HepG2 (cell line): ENCODE data around the gene S100A4. TPM values are rescaled to one million over a fixed set of nuclear protein-coding genes. Genes with fewer than 3 reads are reported as not detected.

ENCODE experiments used
- BORCS8-MEF2B ChIP-seq: sonication (generic); formaldehyde crosslinking; IDR thresholded peaks from 2 replicates; pipeline ENCODE4 v1.8.0; 2022; ENCODE audit warnings: mild to moderate bottlenecking, missing genetic modification reagents
- CBX5 ChIP-seq: sonication (generic); formaldehyde crosslinking; IDR thresholded peaks from 2 replicates; pipeline ENCODE4 v1.4.0; 2020; ENCODE audit warnings: missing genetic modification reagents, borderline replicate concordance
- ETV5 ChIP-seq: IDR thresholded peaks from 2 replicates; pipeline ENCODE4 v1.6.1; 2018; ENCODE audit warnings: missing biosample characterization, missing genetic modification reagents, inconsistent platforms, borderline replicate concordance
- FOXA3 ChIP-seq: IDR thresholded peaks from 2 replicates; pipeline ENCODE4 v1.6.1; 2016; ENCODE audit warnings: missing genetic modification reagents, missing compliant biosample characterization
- HNRNPH1 ChIP-seq: fragments of 200-400 bp; formaldehyde crosslinking; optimal IDR thresholded peaks from 2 replicates; pipeline ENCODE3; 2017; ENCODE audit warnings: mild to moderate bottlenecking, low read depth, low read length
- HNRNPL ChIP-seq: fragments of 200-400 bp; formaldehyde crosslinking; IDR thresholded peaks from 2 replicates; pipeline ENCODE4 v1.6.1; 2017; ENCODE audit warnings: mild to moderate bottlenecking, low read depth, low read length
- MIER3 ChIP-seq: IDR thresholded peaks from 2 replicates; pipeline ENCODE4 v1.6.1; 2016; ENCODE audit warnings: missing compliant biosample characterization, borderline replicate concordance
- PHF21A ChIP-seq: sonication (generic); formaldehyde crosslinking; IDR thresholded peaks from 2 replicates; pipeline ENCODE4 v1.5.0; 2020; ENCODE audit warnings: mild to moderate bottlenecking, missing genetic modification reagents
- RAD21 ChIP-seq: fragments of 450-650 bp; formaldehyde crosslinking; IDR thresholded peaks from 2 replicates; pipeline ENCODE4 v1.5.0; 2020; ENCODE audit warnings: mild to moderate bottlenecking
- SALL1 ChIP-seq: sonication (generic); formaldehyde crosslinking; IDR thresholded peaks from 2 replicates; pipeline ENCODE4 v1.8.0; 2022; ENCODE audit warnings: mild to moderate bottlenecking, missing genetic modification reagents
- XBP1 ChIP-seq: sonication (generic); formaldehyde crosslinking; IDR thresholded peaks from 2 replicates; pipeline ENCODE4 v1.5.0; 2020; ENCODE audit warnings: missing genetic modification reagents
- ZNF20 ChIP-seq: sonication (generic); formaldehyde crosslinking; IDR thresholded peaks from 2 replicates; pipeline ENCODE4 v1.4.0; 2020; ENCODE audit warnings: mild to moderate bottlenecking, moderate library complexity, missing genetic modification reagents
- ZNF543 ChIP-seq: sonication (generic); formaldehyde crosslinking; IDR thresholded peaks from 2 replicates; pipeline ENCODE4 v1.4.0; 2020; ENCODE audit warnings: mild to moderate bottlenecking, missing genetic modification reagents
- ZNF577 ChIP-seq: sonication (generic); formaldehyde crosslinking; IDR thresholded peaks from 2 replicates; pipeline ENCODE4 v1.4.0; 2020; ENCODE audit warnings: mild to moderate bottlenecking, low read depth, missing genetic modification reagents, borderline replicate concordance
- polyA plus RNA-seq, 8 experiments: library from polyadenylated mRNA; depleted of rRNA in 3 of 8; stranded (reverse) in 7 of 8; unstranded in 1 of 8; fragments of >200 nt; fragmentation: Illumina TruSeq in 4 of 8; extraction: Trizol in 4 of 8; gene quantifications; 2 replicates each; pipeline versions ENCODE4 v1.2.1 to v1.2.3, GENCODE V29; 2011 to 2016; ENCODE audit warnings: low read depth in 4 of 8, missing spikeins in 1 of 8, mixed read lengths in 1 of 8; ENCODE audit not compliant: insufficient read depth in 1 of 8
- total RNA-seq, 5 experiments: library from RNA; depleted of rRNA; stranded (reverse); fragments of >200 nt; fragmentation: Illumina TruSeq; extraction: Trizol; gene quantifications; 2 replicates each; pipeline ENCODE4 v1.2.3, GENCODE V29; 2016; ENCODE audit warnings: low read depth in 1 of 5
- TF ChIP-seq, protein P1 (sequence below): fragments of 450-650 bp; IDR thresholded peaks from 2 replicates; pipeline ENCODE4 v1.6.1; 2016
- TF ChIP-seq, protein P2 (sequence below): sonication (generic); formaldehyde crosslinking; IDR thresholded peaks from 2 replicates; pipeline ENCODE4 v1.4.0; 2020; ENCODE audit warnings: missing genetic modification reagents, borderline replicate concordance
- TF ChIP-seq, protein P3 (sequence below): sonication (generic); formaldehyde crosslinking; conservative IDR thresholded peaks from 2 replicates; pipeline ENCODE4 v1.5.0; 2020; ENCODE audit warnings: missing genetic modification reagents
- TF ChIP-seq, protein P4 (sequence below): sonication (generic); formaldehyde crosslinking; IDR thresholded peaks from 2 replicates; pipeline ENCODE4 v1.5.0; 2020; ENCODE audit warnings: missing genetic modification reagents, mild to moderate bottlenecking, borderline replicate concordance
- TF ChIP-seq, protein P5 (sequence below): sonication (generic); formaldehyde crosslinking; IDR thresholded peaks from 2 replicates; pipeline ENCODE4 v1.5.0; 2020; ENCODE audit warnings: mild to moderate bottlenecking, missing genetic modification reagents

The S100A4 gene
- total and polyA plus RNA-seq, 2 of the 13 experiments (the other 11 are each of a cell fraction or from before 2014, with no cell fraction given): 12.9 to 20.2 TPM

DNA sequence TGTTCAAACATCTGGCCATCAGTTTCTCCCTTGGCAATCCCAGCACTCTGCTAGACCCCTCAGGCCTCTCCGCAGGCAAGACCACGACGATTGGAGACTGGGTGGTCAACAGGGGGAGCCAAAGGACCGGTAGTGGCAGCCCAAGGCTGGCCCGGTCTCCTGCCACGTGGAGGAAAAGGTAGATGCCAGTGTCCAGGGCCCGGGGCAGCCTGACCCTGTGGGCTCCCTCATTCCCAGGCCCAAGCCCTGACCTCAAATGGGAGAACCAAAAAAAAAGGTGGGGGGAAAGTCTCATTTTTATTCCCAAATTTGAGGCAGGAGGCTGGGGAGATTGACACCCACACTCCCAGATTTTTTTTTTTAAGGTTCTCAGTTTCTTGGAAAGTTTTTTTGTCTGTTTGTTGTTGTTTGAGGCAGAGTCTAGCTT lies 34.6 kb downstream of the S100A4 start (continued):
- no peak for TF ChIP-seq ZNF20 (CRISPR knock-in tag)
- TF ChIP-seq XBP1 (CRISPR knock-in tag): no peak
- TF ChIP-seq ZNF577: no peak
- TF ChIP-seq SALL1 (CRISPR knock-in tag): peak; percentile 71
- TF ChIP-seq, protein P1, sequence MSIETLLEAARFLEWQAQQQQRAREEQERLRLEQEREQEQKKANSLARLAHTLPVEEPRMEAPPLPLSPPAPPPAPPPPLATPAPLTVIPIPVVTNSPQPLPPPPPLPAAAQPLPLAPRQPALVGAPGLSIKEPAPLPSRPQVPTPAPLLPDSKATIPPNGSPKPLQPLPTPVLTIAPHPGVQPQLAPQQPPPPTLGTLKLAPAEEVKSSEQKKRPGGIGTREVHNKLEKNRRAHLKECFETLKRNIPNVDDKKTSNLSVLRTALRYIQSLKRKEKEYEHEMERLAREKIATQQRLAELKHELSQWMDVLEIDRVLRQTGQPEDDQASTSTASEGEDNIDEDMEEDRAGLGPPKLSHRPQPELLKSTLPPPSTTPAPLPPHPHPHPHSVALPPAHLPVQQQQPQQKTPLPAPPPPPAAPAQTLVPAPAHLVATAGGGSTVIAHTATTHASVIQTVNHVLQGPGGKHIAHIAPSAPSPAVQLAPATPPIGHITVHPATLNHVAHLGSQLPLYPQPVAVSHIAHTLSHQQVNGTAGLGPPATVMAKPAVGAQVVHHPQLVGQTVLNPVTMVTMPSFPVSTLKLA: peak; percentile 54
- peak; percentile 18; the same call in 1 of the 2 replicates for TF ChIP-seq FOXA3
- TF ChIP-seq, protein P2, sequence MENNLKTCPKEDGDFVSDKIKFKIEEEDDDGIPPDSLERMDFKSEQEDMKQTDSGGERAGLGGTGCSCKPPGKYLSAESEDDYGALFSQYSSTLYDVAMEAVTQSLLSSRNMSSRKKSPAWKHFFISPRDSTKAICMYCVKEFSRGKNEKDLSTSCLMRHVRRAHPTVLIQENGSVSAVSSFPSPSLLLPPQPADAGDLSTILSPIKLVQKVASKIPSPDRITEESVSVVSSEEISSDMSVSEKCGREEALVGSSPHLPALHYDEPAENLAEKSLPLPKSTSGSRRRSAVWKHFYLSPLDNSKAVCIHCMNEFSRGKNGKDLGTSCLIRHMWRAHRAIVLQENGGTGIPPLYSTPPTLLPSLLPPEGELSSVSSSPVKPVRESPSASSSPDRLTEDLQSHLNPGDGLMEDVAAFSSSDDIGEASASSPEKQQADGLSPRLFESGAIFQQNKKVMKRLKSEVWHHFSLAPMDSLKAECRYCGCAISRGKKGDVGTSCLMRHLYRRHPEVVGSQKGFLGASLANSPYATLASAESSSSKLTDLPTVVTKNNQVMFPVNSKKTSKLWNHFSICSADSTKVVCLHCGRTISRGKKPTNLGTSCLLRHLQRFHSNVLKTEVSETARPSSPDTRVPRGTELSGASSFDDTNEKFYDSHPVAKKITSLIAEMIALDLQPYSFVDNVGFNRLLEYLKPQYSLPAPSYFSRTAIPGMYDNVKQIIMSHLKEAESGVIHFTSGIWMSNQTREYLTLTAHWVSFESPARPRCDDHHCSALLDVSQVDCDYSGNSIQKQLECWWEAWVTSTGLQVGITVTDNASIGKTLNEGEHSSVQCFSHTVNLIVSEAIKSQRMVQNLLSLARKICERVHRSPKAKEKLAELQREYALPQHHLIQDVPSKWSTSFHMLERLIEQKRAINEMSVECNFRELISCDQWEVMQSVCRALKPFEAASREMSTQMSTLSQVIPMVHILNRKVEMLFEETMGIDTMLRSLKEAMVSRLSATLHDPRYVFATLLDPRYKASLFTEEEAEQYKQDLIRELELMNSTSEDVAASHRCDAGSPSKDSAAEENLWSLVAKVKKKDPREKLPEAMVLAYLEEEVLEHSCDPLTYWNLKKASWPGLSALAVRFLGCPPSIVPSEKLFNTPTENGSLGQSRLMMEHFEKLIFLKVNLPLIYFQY (CRISPR knock-in tag): peak; percentile 91
- peak; percentile 33; the same call in 1 of the 2 replicates for TF ChIP-seq ETV5
- TF ChIP-seq ZNF543 (CRISPR knock-in tag): no peak
- peak; percentile 67; the same call in 1 of the 2 replicates for TF ChIP-seq CBX5 (CRISPR knock-in tag)
- TF ChIP-seq RAD21: peak; percentile 95
- 0 out of 2 replicates have a peak, but pooled peaks have one; percentile 39 for TF ChIP-seq PHF21A (CRISPR knock-in tag)
- no peak for TF ChIP-seq HNRNPH1
- TF ChIP-seq, protein P3, sequence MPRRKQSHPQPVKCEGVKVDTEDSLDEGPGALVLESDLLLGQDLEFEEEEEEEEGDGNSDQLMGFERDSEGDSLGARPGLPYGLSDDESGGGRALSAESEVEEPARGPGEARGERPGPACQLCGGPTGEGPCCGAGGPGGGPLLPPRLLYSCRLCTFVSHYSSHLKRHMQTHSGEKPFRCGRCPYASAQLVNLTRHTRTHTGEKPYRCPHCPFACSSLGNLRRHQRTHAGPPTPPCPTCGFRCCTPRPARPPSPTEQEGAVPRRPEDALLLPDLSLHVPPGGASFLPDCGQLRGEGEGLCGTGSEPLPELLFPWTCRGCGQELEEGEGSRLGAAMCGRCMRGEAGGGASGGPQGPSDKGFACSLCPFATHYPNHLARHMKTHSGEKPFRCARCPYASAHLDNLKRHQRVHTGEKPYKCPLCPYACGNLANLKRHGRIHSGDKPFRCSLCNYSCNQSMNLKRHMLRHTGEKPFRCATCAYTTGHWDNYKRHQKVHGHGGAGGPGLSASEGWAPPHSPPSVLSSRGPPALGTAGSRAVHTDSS (CRISPR knock-in tag): no peak
- TF ChIP-seq, protein P4, sequence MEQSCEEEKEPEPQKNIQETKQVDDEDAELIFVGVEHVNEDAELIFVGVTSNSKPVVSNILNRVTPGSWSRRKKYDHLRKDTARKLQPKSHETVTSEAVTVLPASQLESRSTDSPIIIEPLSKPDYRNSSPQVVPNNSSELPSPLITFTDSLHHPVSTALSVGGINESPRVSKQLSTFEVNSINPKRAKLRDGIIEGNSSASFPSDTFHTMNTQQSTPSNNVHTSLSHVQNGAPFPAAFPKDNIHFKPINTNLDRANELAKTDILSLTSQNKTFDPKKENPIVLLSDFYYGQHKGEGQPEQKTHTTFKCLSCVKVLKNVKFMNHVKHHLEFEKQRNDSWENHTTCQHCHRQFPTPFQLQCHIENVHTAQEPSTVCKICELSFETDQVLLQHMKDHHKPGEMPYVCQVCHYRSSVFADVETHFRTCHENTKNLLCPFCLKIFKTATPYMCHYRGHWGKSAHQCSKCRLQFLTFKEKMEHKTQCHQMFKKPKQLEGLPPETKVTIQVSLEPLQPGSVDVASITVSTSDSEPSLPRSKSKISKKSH (CRISPR knock-in tag): 0 out of 2 replicates have a peak, but pooled peaks have one; percentile 29
- TF ChIP-seq MIER3 (CRISPR knock-in tag): peak; percentile 70; the same call in 1 of the 2 replicates
- TF ChIP-seq BORCS8-MEF2B (CRISPR knock-in tag): peak; percentile 60; the same call in 1 of the 2 replicates
- TF ChIP-seq, protein P5, sequence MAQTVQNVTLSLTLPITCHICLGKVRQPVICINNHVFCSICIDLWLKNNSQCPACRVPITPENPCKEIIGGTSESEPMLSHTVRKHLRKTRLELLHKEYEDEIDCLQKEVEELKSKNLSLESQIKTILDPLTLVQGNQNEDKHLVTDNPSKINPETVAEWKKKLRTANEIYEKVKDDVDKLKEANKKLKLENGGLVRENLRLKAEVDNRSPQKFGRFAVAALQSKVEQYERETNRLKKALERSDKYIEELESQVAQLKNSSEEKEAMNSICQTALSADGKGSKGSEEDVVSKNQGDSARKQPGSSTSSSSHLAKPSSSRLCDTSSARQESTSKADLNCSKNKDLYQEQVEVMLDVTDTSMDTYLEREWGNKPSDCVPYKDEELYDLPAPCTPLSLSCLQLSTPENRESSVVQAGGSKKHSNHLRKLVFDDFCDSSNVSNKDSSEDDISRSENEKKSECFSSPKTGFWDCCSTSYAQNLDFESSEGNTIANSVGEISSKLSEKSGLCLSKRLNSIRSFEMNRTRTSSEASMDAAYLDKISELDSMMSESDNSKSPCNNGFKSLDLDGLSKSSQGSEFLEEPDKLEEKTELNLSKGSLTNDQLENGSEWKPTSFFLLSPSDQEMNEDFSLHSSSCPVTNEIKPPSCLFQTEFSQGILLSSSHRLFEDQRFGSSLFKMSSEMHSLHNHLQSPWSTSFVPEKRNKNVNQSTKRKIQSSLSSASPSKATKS (CRISPR knock-in tag): no peak
- TF ChIP-seq HNRNPL: peak; percentile 85; the same call in 1 of the 2 replicates
